Lower lobe of right lung (tissue), 2 donors: ENCODE data around the gene CNTD1. TPM values are rescaled to one million over a fixed set of nuclear protein-coding genes. Genes with fewer than 3 reads are reported as not detected.
A peak's percentile ranks its signal among the peaks of the same experiment; 100 is the strongest.
"Not testable (repeated sequence)": the region's sequence is repeated elsewhere in the genome, so short reads cannot be mapped to it uniquely, and the experiment has no call there.

Experiments
- ATAC-seq, 2 donors: fragments of 200-7000 bp; cut with Tn5 transposase; one replicate each; pipeline ENCODE4 v1.9.1; 2020 to 2022; ENCODE audit warnings: mild to moderate bottlenecking in 2 of 2, moderate library complexity in 2 of 2
- DNase-seq: peaks from one replicate; pipeline ENCODE4 v3.0.0-alpha.2; 2020
- H3K27ac ChIP-seq: fragments of 200-600 bp; one replicate; pipeline ENCODE4 v1.8.0; 2022
- H3K27me3 ChIP-seq: fragments of 200-600 bp; one replicate; pipeline ENCODE4 v1.8.0; 2022; ENCODE audit warnings: low read depth
- H3K36me3 ChIP-seq: fragments of 200-600 bp; one replicate; pipeline ENCODE4 v1.8.0; 2022; ENCODE audit warnings: mild to moderate bottlenecking
- H3K4me1 ChIP-seq: fragments of 200-600 bp; one replicate; pipeline ENCODE4 v1.8.0; 2022
- H3K4me3 ChIP-seq: fragments of 200-600 bp; one replicate; pipeline ENCODE4 v1.8.0; 2022; ENCODE audit warnings: mild to moderate bottlenecking
- H3K9me3 ChIP-seq: fragments of 200-600 bp; one replicate; pipeline ENCODE4 v1.8.0; 2022
- intact Hi-C: fragments of 100-400 bp; cut with DNase I; formaldehyde crosslinking; loops from one replicate; pipeline ENCODE4 v1.11.0; 2022
- total RNA-seq: library from RNA; stranded (reverse); fragmentation: NEBNext Ultra II Directional; extraction: Animal tissue kit (Norgen Biotek cat#: 25700); gene quantifications from one replicate; pipeline ENCODE4 v1.2.1, GENCODE V29; 2021
- TF ChIP-seq, protein P1 (sequence below): fragments of 200-600 bp; IDR thresholded peaks from one replicate; pipeline ENCODE4 v1.8.0; 2022; ENCODE audit warnings: antibody characterized with exemption, mild to moderate bottlenecking
- donor health status: DM: no; HTN: yes; CAD: no; lungs with severe emphysema.

Gene CNTD1
- total RNA-seq, 1 donor from 2014 or later: 1.6 TPM

DNA sequence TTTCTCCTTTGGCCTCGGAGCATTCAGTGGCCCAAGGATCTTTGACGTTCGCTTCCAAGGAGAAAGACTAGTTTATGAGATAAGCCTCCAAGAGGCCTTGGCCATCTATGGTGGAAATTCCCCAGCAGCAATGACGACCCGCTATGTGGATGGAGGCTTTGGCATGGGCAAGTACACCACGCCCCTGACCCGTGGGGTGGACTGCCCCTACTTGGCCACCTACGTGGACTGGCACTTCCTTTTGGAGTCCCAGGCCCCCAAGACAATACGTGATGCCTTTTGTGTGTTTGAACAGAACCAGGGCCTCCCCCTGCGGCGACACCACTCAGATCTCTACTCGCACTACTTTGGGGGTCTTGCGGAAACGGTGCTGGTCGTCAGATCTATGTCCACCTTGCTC, 53.7 kb downstream of the CNTD1 start:
- peak overlapping the region; percentile 52 for H3K4me3 ChIP-seq
- peak overlapping the region; percentile 76 for H3K27ac ChIP-seq
- intact Hi-C loops: no loop called here

DNA sequence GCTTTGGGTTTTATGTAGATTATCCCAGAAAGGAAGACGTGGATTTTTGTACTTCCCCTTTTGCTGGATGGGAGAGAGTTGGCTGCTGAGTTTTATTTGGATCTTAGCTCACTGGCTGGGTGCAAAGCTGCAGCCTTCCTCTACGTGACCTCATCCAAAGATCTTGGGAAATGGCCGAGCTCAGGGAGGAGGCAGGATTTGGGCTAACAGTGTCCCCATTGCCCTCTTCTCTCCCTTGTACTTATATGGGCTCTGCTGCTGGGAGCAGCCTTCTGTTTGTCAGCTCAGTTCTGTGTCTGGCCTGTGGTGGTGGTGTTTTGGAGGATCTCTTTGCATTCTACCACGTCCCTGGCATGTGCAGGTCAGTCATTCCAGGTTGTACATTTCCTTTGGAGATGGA, 54.3 kb downstream of the CNTD1 start:
- H3K4me3 ChIP-seq: peak overlapping the region; percentile 52
- H3K4me1 ChIP-seq: peaks cover 41% of the 10 kb centered on the region
- no peaks in the 10 kb centered on the region for H3K27me3 ChIP-seq
- peak overlapping the region; percentile 76 for H3K27ac ChIP-seq
- TF ChIP-seq, protein P1, sequence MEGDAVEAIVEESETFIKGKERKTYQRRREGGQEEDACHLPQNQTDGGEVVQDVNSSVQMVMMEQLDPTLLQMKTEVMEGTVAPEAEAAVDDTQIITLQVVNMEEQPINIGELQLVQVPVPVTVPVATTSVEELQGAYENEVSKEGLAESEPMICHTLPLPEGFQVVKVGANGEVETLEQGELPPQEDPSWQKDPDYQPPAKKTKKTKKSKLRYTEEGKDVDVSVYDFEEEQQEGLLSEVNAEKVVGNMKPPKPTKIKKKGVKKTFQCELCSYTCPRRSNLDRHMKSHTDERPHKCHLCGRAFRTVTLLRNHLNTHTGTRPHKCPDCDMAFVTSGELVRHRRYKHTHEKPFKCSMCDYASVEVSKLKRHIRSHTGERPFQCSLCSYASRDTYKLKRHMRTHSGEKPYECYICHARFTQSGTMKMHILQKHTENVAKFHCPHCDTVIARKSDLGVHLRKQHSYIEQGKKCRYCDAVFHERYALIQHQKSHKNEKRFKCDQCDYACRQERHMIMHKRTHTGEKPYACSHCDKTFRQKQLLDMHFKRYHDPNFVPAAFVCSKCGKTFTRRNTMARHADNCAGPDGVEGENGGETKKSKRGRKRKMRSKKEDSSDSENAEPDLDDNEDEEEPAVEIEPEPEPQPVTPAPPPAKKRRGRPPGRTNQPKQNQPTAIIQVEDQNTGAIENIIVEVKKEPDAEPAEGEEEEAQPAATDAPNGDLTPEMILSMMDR: no peak
- ATAC-seq (peak in 1 of 2 donors; percentile 16), DNase-seq (no peak)
- intact Hi-C loops: no loop called here
- no peaks in the 10 kb centered on the region for H3K36me3 ChIP-seq
- no peaks in the 10 kb centered on the region for H3K9me3 ChIP-seq

More for the DNA sequence above, 53.7 kb downstream of the CNTD1 start:
- peaks cover 46% of the 10 kb centered on the region for H3K4me1 ChIP-seq
- no peak for ATAC-seq
- DNase-seq: no peak
- TF ChIP-seq, protein P1: no peak
- no peaks in the 10 kb centered on the region for H3K27me3 ChIP-seq
- no peaks in the 10 kb centered on the region for H3K36me3 ChIP-seq
- no peaks in the 10 kb centered on the region for H3K9me3 ChIP-seq

DNA sequence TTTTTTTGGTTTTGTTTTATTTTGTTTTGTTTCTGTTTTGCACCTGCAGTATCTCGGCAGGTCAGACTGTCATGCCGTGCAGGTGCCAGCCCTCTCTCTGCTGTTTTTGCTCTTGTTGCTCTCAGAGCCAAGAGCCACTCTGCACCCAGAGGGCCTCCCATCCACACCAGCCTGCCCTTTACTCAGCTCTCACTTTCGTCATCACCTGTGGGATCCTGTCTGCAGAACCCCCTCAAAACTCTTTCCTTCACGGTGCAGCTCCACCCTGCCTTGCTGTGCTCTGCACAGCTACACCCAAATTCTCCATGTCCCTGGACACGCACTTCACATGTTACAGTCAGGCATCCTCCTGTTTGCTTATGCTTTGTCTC, 54.9 kb downstream of the CNTD1 start:
- intact Hi-C loops: no loop called here
- no peaks in the 10 kb centered on the region for H3K9me3 ChIP-seq

DNA sequence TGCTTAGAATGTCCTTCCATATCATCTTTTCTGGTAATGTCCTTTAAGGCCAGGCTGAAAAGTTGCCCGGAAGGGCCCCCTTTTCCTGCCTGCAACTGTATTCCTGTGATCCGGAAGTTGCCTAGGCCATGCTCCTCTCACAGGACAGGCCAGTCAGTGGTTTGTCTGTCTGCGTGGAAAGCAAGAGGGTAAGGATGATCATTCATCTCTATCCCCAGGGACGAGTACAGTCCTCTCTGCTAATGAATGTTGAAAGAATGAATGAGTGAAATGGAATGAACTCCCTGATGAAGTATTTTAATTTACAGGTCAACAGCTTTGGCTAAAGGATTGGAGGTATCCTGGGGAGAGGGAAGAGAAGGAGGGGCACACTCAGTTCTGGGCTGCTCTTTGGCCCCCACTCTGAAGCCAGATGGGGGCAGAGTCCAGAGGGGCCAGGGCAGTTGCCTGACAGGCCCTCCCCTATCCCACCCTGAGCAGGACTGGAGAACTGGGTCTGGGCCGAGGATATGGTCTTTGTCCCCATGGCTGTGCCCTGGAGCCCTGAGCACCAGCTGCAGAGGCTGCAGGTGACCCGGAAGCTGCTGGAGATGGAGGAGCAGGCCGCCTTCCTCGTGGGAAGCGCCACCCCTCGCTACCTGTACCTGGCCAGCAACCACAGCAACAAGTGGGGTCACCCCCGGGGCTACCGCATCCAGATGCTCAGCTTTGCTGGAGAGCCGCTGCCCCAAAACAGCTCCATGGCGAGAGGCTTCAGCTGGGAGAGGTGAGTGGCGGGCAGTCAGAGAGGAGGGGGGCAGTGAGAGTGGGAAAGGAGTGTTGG, 55.5 kb downstream of the CNTD1 start:
- Histone ChIP-seq H3K27me3 (no peaks in the 10 kb centered on the region), H3K4me1 (peaks cover 31% of the 10 kb centered on the region), H3K9me3 (no peaks in the 10 kb centered on the region), H3K36me3 (no peaks in the 10 kb centered on the region), H3K4me3 (peak overlapping the region; percentile 52), H3K27ac (peak overlapping the region; percentile 76)
- TF ChIP-seq, protein P1: no peak
- intact Hi-C loops: no loop called here
- ATAC-seq (no peak), DNase-seq (no peak)

More for the DNA sequence above, 54.9 kb downstream of the CNTD1 start:
- Histone ChIP-seq H3K4me1 (peaks cover 36% of the 10 kb centered on the region), H3K36me3 (no peaks in the 10 kb centered on the region), H3K27ac (peak overlapping the region; percentile 76), H3K27me3 (no peaks in the 10 kb centered on the region), H3K4me3 (peak overlapping the region; percentile 52)
- TF ChIP-seq, protein P1: no peak
- ATAC-seq: no peak
- DNase-seq: no peak

DNA sequence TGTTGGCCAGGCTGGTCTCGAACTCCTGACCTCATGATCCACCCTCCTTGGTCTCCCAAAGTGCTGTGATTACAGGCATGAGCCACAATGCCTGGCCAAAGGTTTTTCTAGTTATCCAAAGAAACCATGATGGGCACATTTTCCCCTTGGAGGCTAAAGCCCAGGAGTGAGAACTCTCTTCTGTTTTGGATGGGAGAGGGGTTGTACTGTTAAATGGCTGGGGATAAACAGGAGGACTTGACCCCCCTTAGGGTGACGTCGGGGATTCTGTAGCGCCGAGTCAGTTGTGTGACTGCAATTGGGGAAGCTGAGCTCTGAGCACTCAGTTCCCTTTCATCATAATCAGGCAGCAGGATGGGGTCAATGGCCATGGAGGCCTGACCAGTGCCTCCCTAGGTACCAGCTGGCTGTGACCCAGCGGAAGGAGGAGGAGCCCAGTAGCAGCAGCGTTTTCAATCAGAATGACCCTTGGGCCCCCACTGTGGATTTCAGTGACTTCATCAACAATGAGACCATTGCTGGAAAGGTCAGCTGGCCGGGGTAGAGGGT, 56.5 kb downstream of the CNTD1 start:
- peaks cover 23% of the 10 kb centered on the region for H3K4me1 ChIP-seq
- H3K27me3 ChIP-seq: no peaks in the 10 kb centered on the region
- intact Hi-C loops: no loop called here
- TF ChIP-seq, protein P1: no peak
- no peaks in the 10 kb centered on the region for H3K36me3 ChIP-seq
- peak overlapping the region; percentile 61 for H3K27ac ChIP-seq
- H3K4me3 ChIP-seq: peak overlapping the region; percentile 52
- no peaks in the 10 kb centered on the region for H3K9me3 ChIP-seq
- peak; percentile 30 to 54 for ATAC-seq
- no peak for DNase-seq

DNA sequence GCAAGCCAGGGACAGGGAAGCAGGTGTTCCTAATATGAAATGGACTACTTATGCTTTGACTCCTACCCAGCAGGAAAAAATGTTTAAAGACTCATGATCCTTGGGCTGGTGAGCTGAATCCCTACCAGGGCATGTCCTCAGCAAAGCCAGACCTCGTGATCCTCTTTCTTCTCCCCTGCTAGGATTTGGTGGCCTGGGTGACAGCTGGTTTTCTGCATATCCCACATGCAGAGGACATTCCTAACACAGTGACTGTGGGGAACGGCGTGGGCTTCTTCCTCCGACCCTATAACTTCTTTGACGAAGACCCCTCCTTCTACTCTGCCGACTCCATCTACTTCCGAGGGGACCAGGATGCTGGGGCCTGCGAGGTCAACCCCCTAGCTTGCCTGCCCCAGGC, 57.4 kb downstream of the CNTD1 start:
- peak; percentile 39 to 54 for ATAC-seq

DNA sequence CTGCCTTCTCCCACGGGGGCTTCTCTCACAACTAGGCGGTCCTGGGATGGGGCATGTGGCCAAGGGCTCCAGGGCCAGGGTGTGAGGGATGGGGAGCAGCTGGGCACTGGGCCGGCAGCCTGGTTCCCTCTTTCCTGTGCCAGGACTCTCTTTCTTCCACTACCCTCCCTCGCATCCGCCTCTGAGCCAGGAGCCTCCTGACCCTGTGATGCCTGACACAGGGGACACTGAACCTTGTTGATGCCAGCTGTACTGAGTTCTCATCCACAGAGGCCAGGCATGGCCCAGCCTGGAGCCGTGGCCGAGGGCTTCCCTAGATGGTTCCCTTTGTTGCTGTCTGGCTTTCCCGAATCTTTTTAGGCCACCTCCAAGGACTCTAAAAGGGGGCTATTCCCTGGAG, 57.9 kb downstream of the CNTD1 start:
- H3K4me3 ChIP-seq, H3K9me3 ChIP-seq, DNase-seq, H3K36me3 ChIP-seq, H3K27me3 ChIP-seq, intact Hi-C loops: not testable (repeated sequence)
- Histone ChIP-seq H3K27ac (peak overlapping the region; percentile 43), H3K4me1 (peaks cover 18% of the 10 kb centered on the region)
- ATAC-seq: peak; percentile 39 to 64

More for the DNA sequence above, 57.4 kb downstream of the CNTD1 start:
- H3K9me3 ChIP-seq, H3K27me3 ChIP-seq, DNase-seq, H3K36me3 ChIP-seq, intact Hi-C loops: not testable (repeated sequence)
- peak overlapping the region; percentile 61 for H3K27ac ChIP-seq
- peaks cover 18% of the 10 kb centered on the region for H3K4me1 ChIP-seq
- H3K4me3 ChIP-seq: peak overlapping the region; percentile 52
